CD4-positive, alpha-beta T cell treated with Interferon alpha-2 for 1 hour (primary cell): ENCODE results near the gene RASAL2.

ENCODE experiments used
- DNase-seq, 2 donors: peaks; one replicate each; pipeline ENCODE4 v3.0.0-alpha.2; 2020 to 2022

RASAL2 gene

GRCh38 chr1:178407655-178408054, 313.8 kb downstream of the RASAL2 start:
- no peak for DNase-seq

GRCh38 chr1:178408871-178409270, 315.0 kb downstream of the RASAL2 start:
- DNase-seq = no peak

GRCh38 chr1:178409541-178409940, 315.6 kb downstream of the RASAL2 start:
- DNase-seq = no peak

GRCh38 chr1:178411756-178412399, 318.0 kb downstream of the RASAL2 start:
- DNase-seq = no peak

GRCh38 chr1:178412400-178412770, 318.5 kb downstream of the RASAL2 start:
- no peak for DNase-seq

GRCh38 chr1:178417858-178418257, 324.0 kb downstream of the RASAL2 start:
- DNase-seq = no peak

GRCh38 chr1:178418284-178418955, 324.5 kb downstream of the RASAL2 start:
- no peak for DNase-seq

- no peak for DNase-seq
Observed at GRCh38 chr1:178434360-178434759, 340.5 kb downstream of the RASAL2 start.

GRCh38 chr1:178434899-178435435, 341.1 kb downstream of the RASAL2 start:
- no peak for DNase-seq

GRCh38 chr1:178436899-178437298, 343.0 kb downstream of the RASAL2 start:
- DNase-seq = no peak

- no peak for DNase-seq
Observed at GRCh38 chr1:178438432-178438831, 344.5 kb downstream of the RASAL2 start.

- no peak for DNase-seq
Observed at GRCh38 chr1:178442925-178443324, 349.0 kb downstream of the RASAL2 start.

- DNase-seq = no peak
Observed at GRCh38 chr1:178450871-178451270, 357.0 kb downstream of the RASAL2 start.

GRCh38 chr1:178451529-178451928, 357.6 kb downstream of the RASAL2 start:
- DNase-seq = no peak

- DNase-seq = no peak
Observed at GRCh38 chr1:178452013-178452412, 358.1 kb downstream of the RASAL2 start.

- no peak for DNase-seq
Observed at GRCh38 chr1:178456472-178456871, 362.6 kb downstream of the RASAL2 start.

GRCh38 chr1:178457651-178458050, 363.7 kb downstream of the RASAL2 start:
- no peak for DNase-seq

GRCh38 chr1:178458203-178458602, 364.3 kb downstream of the RASAL2 start:
- no peak for DNase-seq

- no peak for DNase-seq
Observed at GRCh38 chr1:178461104-178461503, 367.2 kb downstream of the RASAL2 start.

GRCh38 chr1:178461701-178462100, 367.8 kb downstream of the RASAL2 start:
- DNase-seq = no peak

GRCh38 chr1:178464141-178464540, 370.2 kb downstream of the RASAL2 start:
- no peak for DNase-seq

- no peak for DNase-seq
Observed at GRCh38 chr1:178464566-178464965, 370.7 kb downstream of the RASAL2 start.

GRCh38 chr1:178465011-178465410, 371.1 kb downstream of the RASAL2 start:
- no peak for DNase-seq

- DNase-seq = no peak
Observed at GRCh38 chr1:178467837-178468236, 373.9 kb downstream of the RASAL2 start.
